ENCODE measurements around the gene SLC25A3. TPM values are rescaled to one million over a fixed set of nuclear protein-coding genes. Genes with fewer than 3 reads are reported as not detected.
"Not testable (repeated sequence)": the region's sequence is repeated elsewhere in the genome, so short reads cannot be mapped to it uniquely, and the experiment has no call there.

SLC25A3 gene
- total RNA-seq, 2 donors from 2014 or later, result 522 to 531 TPM

DNA sequence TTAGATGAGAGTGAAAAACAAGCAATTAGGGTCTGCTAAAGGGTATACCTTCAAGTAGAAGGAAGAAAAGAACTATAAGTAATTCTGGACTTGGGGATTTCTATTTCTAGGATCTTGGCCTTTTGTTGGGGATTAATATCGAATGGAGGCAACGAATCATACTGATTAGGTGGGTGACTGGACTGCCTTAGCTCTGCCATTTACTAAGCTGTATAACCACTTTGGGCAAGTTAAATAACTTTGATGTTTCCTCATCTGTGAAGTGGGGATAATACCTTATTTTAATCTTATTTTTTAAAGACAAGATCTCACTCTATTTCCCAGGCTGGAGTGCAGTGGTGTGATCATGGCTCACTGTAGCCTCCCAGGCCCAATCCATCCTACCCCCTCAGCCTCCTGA, 44.5 kb downstream of the SLC25A3 start:
- Histone ChIP-seq H3K27me3 (ENCODE audit: control insufficient read depth, insufficient read depth, low read length, poor library complexity, severe bottlenecking) (no peaks in the 10 kb centered on the region), H3K9me3 (ENCODE audit: control insufficient read depth, low read length) (no peaks in the 10 kb centered on the region), H3K27ac (ENCODE audit: low read depth, low read length) (no peak overlapping the region), H3K9ac (ENCODE audit: extremely low read depth, low read length, poor library complexity, severe bottlenecking) (no peak overlapping the region), H3K4me3 (ENCODE audit: low read length) (no peak overlapping the region), H3K4me1 (ENCODE audit: control insufficient read depth, insufficient read depth, low read length) (no peaks in the 10 kb centered on the region), H3K36me3 (ENCODE audit: control insufficient read depth, insufficient read depth, low read length) (peaks cover 8% of the 10 kb centered on the region)
- H3K4me3 Mint-ChIP-seq, result no peak overlapping the region
- H3K36me3 Mint-ChIP-seq (ENCODE audit: low read depth), result peaks cover 4% of the 10 kb centered on the region
- no peaks in the 10 kb centered on the region for H3K27me3 Mint-ChIP-seq (ENCODE audit: insufficient read depth)
- no peaks in the 10 kb centered on the region for H3K4me1 Mint-ChIP-seq
- no peaks in the 10 kb centered on the region for H3K9me3 Mint-ChIP-seq
- TF ChIP-seq CTCF (conservative IDR thresholded peaks at IDR 0.05), result no peak
- 86 to 92% methylated on average over 2 of the region's 2 CpGs for WGBS, 2 experiments (ENCODE audit: insufficient coverage in 1 of 2, insufficient read length in 1 of 2)
- DNase-seq, result no peak
- no peak overlapping the region for H3K27ac Mint-ChIP-seq

DNA sequence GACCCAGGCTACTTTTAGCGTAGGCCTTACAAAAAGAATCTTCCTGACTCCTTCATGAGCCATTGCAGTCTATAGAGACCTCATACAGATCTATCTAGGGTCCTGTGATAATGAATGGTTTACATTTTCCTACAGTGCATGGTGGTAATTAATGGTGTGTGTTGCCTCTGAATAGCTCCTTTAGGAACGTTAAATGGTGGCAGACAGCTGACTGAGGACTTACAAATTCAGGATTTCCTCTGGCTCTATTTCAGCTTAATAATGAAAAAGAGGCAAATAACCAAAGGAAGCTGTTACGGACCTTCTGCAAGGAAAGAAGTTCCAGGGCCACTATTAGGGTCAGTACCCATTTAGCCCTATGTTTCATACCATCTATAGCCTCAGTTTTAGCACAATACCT, 46.0 kb downstream of the SLC25A3 start:
- no peak for DNase-seq
- Histone ChIP-seq H3K27ac (ENCODE audit: low read depth, low read length) (no peak overlapping the region), H3K4me3 (ENCODE audit: low read length) (no peak overlapping the region), H3K4me1 (ENCODE audit: control insufficient read depth, insufficient read depth, low read length) (no peaks in the 10 kb centered on the region), H3K9ac (ENCODE audit: extremely low read depth, low read length, poor library complexity, severe bottlenecking) (no peak overlapping the region), H3K9me3 (ENCODE audit: control insufficient read depth, low read length) (no peaks in the 10 kb centered on the region), H3K36me3 (ENCODE audit: control insufficient read depth, insufficient read depth, low read length) (no peaks in the 10 kb centered on the region), H3K27me3 (ENCODE audit: control insufficient read depth, insufficient read depth, low read length, poor library complexity, severe bottlenecking) (no peaks in the 10 kb centered on the region)
- 89 to 100% methylated on average over 1 to 3 of the region's 3 CpGs for WGBS, 2 experiments (ENCODE audit: insufficient coverage in 1 of 2, insufficient read length in 1 of 2)
- Mint-ChIP-seq H3K9me3 (no peaks in the 10 kb centered on the region), H3K27me3 (ENCODE audit: insufficient read depth) (no peaks in the 10 kb centered on the region), H3K36me3 (ENCODE audit: low read depth) (no peaks in the 10 kb centered on the region), H3K4me1 (no peaks in the 10 kb centered on the region), H3K4me3 (no peak overlapping the region), H3K27ac (no peak overlapping the region)
- TF ChIP-seq CTCF (conservative IDR thresholded peaks at IDR 0.05), result no peak

GRCh38 chr12:98642801-98643200, 49.3 kb downstream of the SLC25A3 start:
- not testable (repeated sequence) for H3K27ac ChIP-seq (ENCODE audit: low read depth, low read length); H3K9me3 ChIP-seq (ENCODE audit: control insufficient read depth, low read length); H3K27ac Mint-ChIP-seq; H3K4me1 ChIP-seq (ENCODE audit: control insufficient read depth, insufficient read depth, low read length); H3K9ac ChIP-seq (ENCODE audit: extremely low read depth, low read length, poor library complexity, severe bottlenecking); DNase-seq; H3K36me3 Mint-ChIP-seq (ENCODE audit: low read depth); H3K4me1 Mint-ChIP-seq; H3K27me3 ChIP-seq (ENCODE audit: control insufficient read depth, insufficient read depth, low read length, poor library complexity, severe bottlenecking); H3K36me3 ChIP-seq (ENCODE audit: control insufficient read depth, insufficient read depth, low read length); H3K27me3 Mint-ChIP-seq (ENCODE audit: insufficient read depth); H3K9me3 Mint-ChIP-seq
- H3K4me3 ChIP-seq (ENCODE audit: low read length), result peak overlapping the region; percentile 100
- H3K4me3 Mint-ChIP-seq, result peak overlapping the region; percentile 90
- WGBS, 2 experiments (ENCODE audit: insufficient coverage in 1 of 2, insufficient read length in 1 of 2), result 99% methylated on average over 5 of the region's 5 CpGs; no CpG with 5 or more reads in 1 of the 2 experiments

GRCh38 chr12:98644433-98644711, 50.9 kb downstream of the SLC25A3 start:
- Mint-ChIP-seq H3K36me3 (ENCODE audit: low read depth) (peaks cover 6% of the 10 kb centered on the region), H3K4me1 (peaks cover 9% of the 10 kb centered on the region), H3K9me3 (no peaks in the 10 kb centered on the region), H3K27ac (peak overlapping the region; percentile 94), H3K27me3 (ENCODE audit: insufficient read depth) (no peaks in the 10 kb centered on the region), H3K4me3 (peak overlapping the region; percentile 90)
- Histone ChIP-seq H3K4me1 (ENCODE audit: control insufficient read depth, insufficient read depth, low read length) (no peaks in the 10 kb centered on the region), H3K36me3 (ENCODE audit: control insufficient read depth, insufficient read depth, low read length) (peaks cover 18% of the 10 kb centered on the region), H3K9ac (ENCODE audit: extremely low read depth, low read length, poor library complexity, severe bottlenecking) (peak overlapping the region; percentile 64), H3K9me3 (ENCODE audit: control insufficient read depth, low read length) (no peaks in the 10 kb centered on the region), H3K4me3 (ENCODE audit: low read length) (peak overlapping the region; percentile 100), H3K27me3 (ENCODE audit: control insufficient read depth, insufficient read depth, low read length, poor library complexity, severe bottlenecking) (no peaks in the 10 kb centered on the region), H3K27ac (ENCODE audit: low read depth, low read length) (peak overlapping the region; percentile 92)
- peak; percentile 25 for TF ChIP-seq CTCF (conservative IDR thresholded peaks at IDR 0.05)
- peak; percentile 93 for DNase-seq
- WGBS, 2 experiments (ENCODE audit: insufficient coverage in 1 of 2, insufficient read length in 1 of 2), result 0% methylated on average over 20 of the region's 20 CpGs; no CpG with 5 or more reads in 1 of the 2 experiments

All from endodermal cell (in vitro differentiated cells).